Spleen (tissue), 11 donors: ENCODE results near the gene VCL. TPM values are rescaled to one million over a fixed set of nuclear protein-coding genes. Genes with fewer than 3 reads are reported as not detected.

Experiments used
- DNase-seq: peaks from one replicate; pipeline ENCODE4 v3.0.0-alpha.2; 2020
- H3K27ac ChIP-seq, 8 donors: fragments of 200-600 bp; sonication (generic) in 7 of 8; 1 replicate in 4 of 8; 2 replicates in 4 of 8; pipeline versions ENCODE4 v1.5.0 to v1.8.0; 2016 to 2021; ENCODE audit warnings: inconsistent platforms in 4 of 8, mild to moderate bottlenecking in 4 of 8, moderate library complexity in 1 of 8
- H3K27me3 ChIP-seq, 7 donors: fragments of 200-600 bp; sonication (generic) in 6 of 7; replicated peaks in 1 of 7; 1 replicate in 4 of 7; 2 replicates in 3 of 7; pipeline versions ENCODE4 v1.5.0 to v1.8.0; 2016 to 2021; ENCODE audit warnings: inconsistent platforms in 3 of 7, mild to moderate bottlenecking in 1 of 7
- H3K36me3 ChIP-seq, 6 donors: fragments of 200-600 bp; sonication (generic) in 5 of 6; 1 replicate in 4 of 6; 2 replicates in 2 of 6; pipeline versions ENCODE4 v1.5.0 to v1.8.0; 2016 to 2021; ENCODE audit warnings: inconsistent platforms in 2 of 6
- H3K4me1 ChIP-seq, 6 donors: fragments of 200-600 bp; sonication (generic) in 5 of 6; 1 replicate in 3 of 6; 2 replicates in 3 of 6; pipeline versions ENCODE4 v1.5.0 to v1.8.0; 2016 to 2021; ENCODE audit warnings: inconsistent platforms in 3 of 6
- H3K4me3 ChIP-seq, 8 donors: fragments of 200-600 bp; sonication (generic) in 7 of 8; 1 replicate in 4 of 8; 2 replicates in 4 of 8; pipeline versions ENCODE4 v1.5.0 to v1.8.0; 2016 to 2021; ENCODE audit warnings: inconsistent platforms in 4 of 8, mild to moderate bottlenecking in 4 of 8, moderate library complexity in 2 of 8
- H3K9me3 ChIP-seq, 8 donors: fragments of 200-600 bp; sonication (generic) in 7 of 8; 1 replicate in 4 of 8; 2 replicates in 4 of 8; pipeline versions ENCODE4 v1.5.0 to v1.8.0; 2016 to 2021; ENCODE audit warnings: inconsistent platforms in 4 of 8
- CTCF ChIP-seq, 11 experiments: fragments of 200-600 bp in 7 of 11; fragments of 450-650 bp in 4 of 11; sonication (generic) in 4 of 11; IDR thresholded peaks in 8 of 11; conservative IDR thresholded peaks in 3 of 11; 1 replicate in 7 of 11; 2 replicates in 4 of 11; pipeline versions ENCODE4 v1.4.0 to v1.8.0; 2016 to 2021; ENCODE audit warnings: antibody characterized with exemption in 11 of 11, inconsistent platforms in 4 of 11, mild to moderate bottlenecking in 1 of 11
- POLR2A ChIP-seq, 3 donors: fragments of 450-650 bp; IDR thresholded peaks; one replicate each; pipeline ENCODE4 v1.5.1; 2017; ENCODE audit warnings: antibody characterized with exemption in 3 of 3, mild to moderate bottlenecking in 1 of 3
- POLR2AphosphoS5 ChIP-seq, 3 donors: sonication (generic); formaldehyde crosslinking; IDR thresholded peaks; one replicate each; pipeline ENCODE4 v1.5.1; 2017; ENCODE audit warnings: antibody characterized with exemption in 3 of 3
- WGBS, 5 donors: extraction: QIAGEN DNeasy Blood & Tissue Kit in 3 of 5; methylation state at CpG; one replicate each; pipeline versions ENCODE4 v1.1.5 to v1.1.7; 2013 to 2018; 5-methylcytosine and 5-hydroxymethylcytosine counted together
- intact Hi-C: fragments of 100-400 bp; cut with DNase I; formaldehyde crosslinking; loops from one replicate; pipeline ENCODE4 v1.15.0; 2023; ENCODE audit warnings: low total_unique reads
- polyA plus RNA-seq, 3 donors: library from polyadenylated mRNA; stranded (reverse); fragments of 200-250 nt; gene quantifications; one replicate each; pipeline ENCODE4 v1.2.1, GENCODE V29; 2013
- total RNA-seq, 7 donors: library from RNA; depleted of rRNA in 3 of 7; stranded (reverse); fragments of >200 nt in 3 of 7; fragmentation: NEBNext Ultra II Directional in 4 of 7; extraction: Animal tissue kit (Norgen Biotek cat#: 25700) in 4 of 7; gene quantifications; one replicate each; pipeline versions ENCODE4 v1.1.0 to v1.2.1, GENCODE V29; 2016 to 2021
- donor health status: healthy with polysubstance abuse.
- donor health status: DM: no; HTN: no; CAD: no; lungs with moderate emphysema.
- donor health status: DM: no; HTN: no; CAD: no.
- donor health status: Bipolar disorder and iron deficiency.
- donor health status: healthy.
- donor health status: DM: no; HTN: no; CAD: no.
- donor health status: DM: yes; HTN: yes; CAD: no.

Gene VCL
- total and polyA plus RNA-seq, 10 donors: 8.8 to 214 (median 77.6) TPM

- Histone ChIP-seq H3K4me1 (peaks cover 0 to 62% (median 26%) of the 10 kb centered on the region in 6 donors), H3K36me3 (peaks cover 0 to 10% (median 0%) of the 10 kb centered on the region in 6 donors), H3K4me3 (no peak overlapping the region), H3K27me3 (no peaks in the 10 kb centered on the region), H3K9me3 (no peaks in the 10 kb centered on the region), H3K27ac (peak overlapping the region in 1 of 8 donors; percentile 33)
- WGBS, 5 donors: 45 to 70% (median 51%) methylated on average over 4 of the region's 4 CpGs
- no peak for DNase-seq
- intact Hi-C loops: no loop called here
- TF ChIP-seq CTCF (IDR thresholded peaks at IDR 0.05 in 8 of 11, conservative IDR thresholded peaks at IDR 0.05 in 3 of 11): no peak
- TF ChIP-seq POLR2A (IDR thresholded peaks at IDR 0.05): no peak
- no peak for TF ChIP-seq POLR2AphosphoS5 (IDR thresholded peaks at IDR 0.05)
Observed at GRCh38 chr10:74021248-74022055, 23.5 kb downstream of the VCL start.

- Histone ChIP-seq H3K27me3 (no peaks in the 10 kb centered on the region), H3K4me3 (no peak overlapping the region), H3K36me3 (peaks cover 0 to 12% (median 0%) of the 10 kb centered on the region in 6 donors), H3K27ac (no peak overlapping the region), H3K9me3 (no peaks in the 10 kb centered on the region), H3K4me1 (peaks cover 0 to 63% (median 27%) of the 10 kb centered on the region in 6 donors)
- WGBS, 5 donors: 67 to 89% (median 73%) methylated on average over 5 of the region's 5 CpGs
- TF ChIP-seq CTCF (IDR thresholded peaks at IDR 0.05 in 8 of 11, conservative IDR thresholded peaks at IDR 0.05 in 3 of 11) (no peak), POLR2AphosphoS5 (IDR thresholded peaks at IDR 0.05) (no peak), POLR2A (IDR thresholded peaks at IDR 0.05) (no peak)
- DNase-seq: no peak
- intact Hi-C loops: no loop called here
Observed at GRCh38 chr10:74022926-74023629, 25.2 kb downstream of the VCL start.

- no peak overlapping the region for H3K27ac ChIP-seq
- H3K4me1 ChIP-seq: peaks cover 0 to 60% (median 27%) of the 10 kb centered on the region in 6 donors
- peaks cover 0 to 17% (median 0%) of the 10 kb centered on the region in 6 donors for H3K36me3 ChIP-seq
- H3K9me3 ChIP-seq: no peaks in the 10 kb centered on the region
- TF ChIP-seq CTCF (IDR thresholded peaks at IDR 0.05 in 8 of 11, conservative IDR thresholded peaks at IDR 0.05 in 3 of 11) (no peak), POLR2AphosphoS5 (IDR thresholded peaks at IDR 0.05) (no peak), POLR2A (IDR thresholded peaks at IDR 0.05) (no peak)
- no peaks in the 10 kb centered on the region for H3K27me3 ChIP-seq
- no peak for DNase-seq
- H3K4me3 ChIP-seq: no peak overlapping the region
- intact Hi-C loops: no loop called here
Observed at GRCh38 chr10:74024600-74024999, 26.7 kb downstream of the VCL start.
